Testis (tissue), 2 donors: ENCODE results near the gene HMGB2.

Experiments used
- POLR2A ChIP-seq: fragments of 450-650 bp; IDR thresholded peaks from one replicate; pipeline ENCODE4 v1.6.1; 2017; ENCODE audit warnings: antibody characterized with exemption, mild to moderate bottlenecking, moderate library complexity
- TF ChIP-seq, protein P1 (sequence below), 3 experiments: fragments of 450-650 bp in 2 of 3; fragments of 200-600 bp in 1 of 3; sonication (generic) in 1 of 3; IDR thresholded peaks; one replicate each; pipeline ENCODE4 v1.5.1; 2016 to 2019; ENCODE audit warnings: antibody characterized with exemption in 3 of 3, mild to moderate bottlenecking in 2 of 3, moderate library complexity in 1 of 3

DNA sequence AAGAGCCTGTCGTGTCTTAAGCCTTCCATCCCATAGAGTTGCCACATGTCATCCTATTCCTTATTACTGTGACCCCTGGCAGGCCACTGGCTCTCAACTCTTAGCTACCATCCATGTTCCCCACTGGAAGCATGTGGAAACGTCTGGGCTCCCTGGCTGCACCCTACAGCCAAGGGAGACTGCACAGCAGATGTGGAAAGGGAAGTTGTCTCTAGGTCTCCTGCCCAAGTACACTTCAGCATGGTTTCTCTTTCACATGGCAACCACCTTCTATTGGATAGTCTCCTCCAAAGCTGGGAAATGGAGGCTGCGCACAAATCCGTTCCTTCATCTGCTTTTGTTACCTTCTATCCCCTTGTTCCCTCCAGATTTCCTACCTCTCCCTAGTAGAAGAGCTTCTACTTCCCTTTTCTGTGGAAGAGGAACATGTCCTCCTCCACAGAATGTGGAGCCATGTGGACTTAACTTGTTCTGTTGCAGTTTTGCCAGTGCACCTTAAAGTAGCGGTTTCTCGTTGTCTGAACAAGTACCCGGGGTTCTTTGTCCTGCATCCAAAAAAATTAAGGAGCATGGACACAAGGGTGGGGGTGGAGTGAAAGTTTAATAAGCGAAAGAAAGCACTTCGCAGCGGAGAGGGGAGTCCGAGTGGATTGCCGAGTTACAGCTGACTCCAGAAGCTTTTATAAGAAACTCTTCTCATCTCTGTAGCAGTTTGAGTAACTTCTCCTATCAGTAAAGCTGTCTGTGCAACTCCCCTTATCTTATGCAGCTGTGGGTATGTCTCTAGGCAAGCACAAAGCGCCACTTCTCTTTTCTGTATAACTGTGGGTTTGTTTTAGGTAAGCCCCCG, 52.5 kb downstream of the HMGB2 start:
- TF ChIP-seq, protein P1, sequence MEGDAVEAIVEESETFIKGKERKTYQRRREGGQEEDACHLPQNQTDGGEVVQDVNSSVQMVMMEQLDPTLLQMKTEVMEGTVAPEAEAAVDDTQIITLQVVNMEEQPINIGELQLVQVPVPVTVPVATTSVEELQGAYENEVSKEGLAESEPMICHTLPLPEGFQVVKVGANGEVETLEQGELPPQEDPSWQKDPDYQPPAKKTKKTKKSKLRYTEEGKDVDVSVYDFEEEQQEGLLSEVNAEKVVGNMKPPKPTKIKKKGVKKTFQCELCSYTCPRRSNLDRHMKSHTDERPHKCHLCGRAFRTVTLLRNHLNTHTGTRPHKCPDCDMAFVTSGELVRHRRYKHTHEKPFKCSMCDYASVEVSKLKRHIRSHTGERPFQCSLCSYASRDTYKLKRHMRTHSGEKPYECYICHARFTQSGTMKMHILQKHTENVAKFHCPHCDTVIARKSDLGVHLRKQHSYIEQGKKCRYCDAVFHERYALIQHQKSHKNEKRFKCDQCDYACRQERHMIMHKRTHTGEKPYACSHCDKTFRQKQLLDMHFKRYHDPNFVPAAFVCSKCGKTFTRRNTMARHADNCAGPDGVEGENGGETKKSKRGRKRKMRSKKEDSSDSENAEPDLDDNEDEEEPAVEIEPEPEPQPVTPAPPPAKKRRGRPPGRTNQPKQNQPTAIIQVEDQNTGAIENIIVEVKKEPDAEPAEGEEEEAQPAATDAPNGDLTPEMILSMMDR (IDR thresholded peaks at IDR 0.05): no peak
- TF ChIP-seq POLR2A: no peak
